GM10248 (cell line): ENCODE measurements around the gene ERG.

ENCODE experiments used
- CTCF ChIA-PET: fragments of 300-600 bp; sonication (Branson Sonifier 250); formaldehyde crosslinking; extraction: SDS; loops from one replicate; lab custom pipeline; 2021; ENCODE audit warnings: antibody characterized with exemption; lab: Yijun Ruan, JAX
- POLR2A ChIA-PET: fragments of 350-650 bp; sonication (Branson Sonifier 250); formaldehyde crosslinking; extraction: SDS; loops from one replicate; lab custom pipeline; 2020; ENCODE audit warnings: antibody characterized with exemption; lab: Yijun Ruan, JAX
- DNase-seq: peaks from one replicate; pipeline ENCODE4 v3.0.0; 2012; ENCODE audit errors: extremely low spot score
- CTCF ChIP-seq: IDR thresholded peaks from 2 replicates; pipeline ENCODE4 v1.5.1; 2012; ENCODE audit warnings: mild to moderate bottlenecking, low read depth; ENCODE audit errors: extremely low read depth, missing control alignments, control extremely low read depth

Gene ERG

GRCh38 chr21:38478782-38479181 is 19.5 kb downstream of the ERG start:
- DNase-seq = no peak
- TF ChIP-seq CTCF = no peak
- ChIA-PET POLR2A (interaction anchor here (1.0 kb wide), 1 partner anchor 16 kb away, joined by 3 read pairs; no protein-coding TSS in a partner anchor), CTCF (no interaction called here)

- no peak for DNase-seq
- POLR2A ChIA-PET = no interaction called here
- CTCF ChIA-PET = no interaction called here
- TF ChIP-seq CTCF = no peak
These were observed 21.1 kb downstream of the ERG start for GRCh38 chr21:38477226-38477625.

GRCh38 chr21:38476385-38476784 is 21.9 kb downstream of the ERG start:
- ChIA-PET POLR2A (no interaction called here), CTCF (no interaction called here)
- TF ChIP-seq CTCF = no peak
- no peak for DNase-seq

GRCh38 chr21:38475519-38475918 is 22.8 kb downstream of the ERG start:
- TF ChIP-seq CTCF = no peak
- DNase-seq = no peak
- ChIA-PET CTCF (no interaction called here), POLR2A (no interaction called here)

GRCh38 chr21:38474796-38475195 is 23.5 kb downstream of the ERG start:
- no peak for TF ChIP-seq CTCF
- ChIA-PET POLR2A (no interaction called here), CTCF (no interaction called here)
- DNase-seq = no peak

- CTCF ChIA-PET = no interaction called here
- no peak for TF ChIP-seq CTCF
- POLR2A ChIA-PET = no interaction called here
- DNase-seq = no peak
These were observed 24.2 kb downstream of the ERG start for GRCh38 chr21:38474124-38474523.
